ENCODE results near the gene MARVELD1. TPM values are rescaled to one million over a fixed set of nuclear protein-coding genes. Genes with fewer than 3 reads are reported as not detected.

The MARVELD1 gene
- total and polyA plus RNA-seq, 2 of the 8 experiments (the other 6 are each of a cell fraction or from before 2014, with no cell fraction given), result 28.1 to 37.3 TPM

DNA sequence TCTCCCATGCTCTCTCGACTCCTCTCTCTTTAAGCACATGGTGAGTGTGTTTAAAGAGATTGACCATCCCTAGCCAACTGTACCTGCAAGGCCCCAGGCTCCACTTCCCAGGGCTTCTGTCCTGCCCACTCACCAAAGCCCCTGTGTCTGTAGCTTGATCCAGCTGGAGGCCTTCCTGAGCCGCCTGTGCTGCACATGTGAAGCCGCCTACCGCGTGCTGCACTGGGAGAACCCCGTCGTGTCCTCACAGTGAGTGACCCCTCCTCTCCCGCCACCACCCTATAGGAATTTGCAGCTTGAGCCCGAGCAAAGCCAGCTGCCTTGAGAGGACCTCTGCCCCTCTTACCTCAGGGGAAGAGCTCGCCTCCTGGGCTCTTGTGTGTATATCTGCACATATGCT, 34.6 kb downstream of the MARVELD1 start:
- H3K9me3 ChIP-seq (ENCODE audit: insufficient read depth in 2 of 2, low read depth in 1 of 2, low read length in 1 of 2), result no peaks in the 10 kb centered on the region
- no peak overlapping the region for H4K5ac ChIP-seq (ENCODE audit: insufficient read length, low read depth, low read length)
- no peak overlapping the region for H2AFZ ChIP-seq (ENCODE audit: low read length)
- H2BK20ac ChIP-seq (ENCODE audit: low read length), result no peak overlapping the region
- no peak overlapping the region for H3K4me2 ChIP-seq (ENCODE audit: insufficient read depth in 1 of 2, low read depth in 2 of 2, low read length in 2 of 2)
- H3K14ac ChIP-seq (ENCODE audit: insufficient read length), result no peak overlapping the region
- no peak overlapping the region for H2BK15ac ChIP-seq (ENCODE audit: low read length)
- H2BK5ac ChIP-seq (ENCODE audit: low read depth, low read length), result no peak overlapping the region
- H3K4me3 ChIP-seq (ENCODE audit: extremely low read depth in 1 of 4, insufficient read depth in 2 of 4, low read depth in 3 of 4, low read length in 4 of 4), result no peak overlapping the region
- 92% methylated on average over 10 of the region's 10 CpGs; no CpG with 5 or more reads in 1 of the 2 experiments for WGBS, 2 experiments (ENCODE audit: extremely low coverage in 1 of 2, insufficient coverage in 1 of 2, insufficient read length in 1 of 2, insufficient replicate concordance in 2 of 2, low coverage in 1 of 2, low lambda C conversion rate in 2 of 2, missing lambda C conversion rate in 1 of 2)
- ChIA-PET CTCF (ENCODE audit: partially characterized antibody) (interaction anchor here (1.0 to 8.6 kb wide), 8 partner anchors 11 to 284 kb away, joined by 3 to 44 read pairs (median 5); partner anchors contain the start of gene ZFYVE27), POLR2A (ENCODE audit: partially characterized antibody) (interaction anchor here (0.6 to 1.6 kb wide), 6 partner anchors 9 to 78 kb away, joined by 3 to 6 read pairs (median 3); partner anchors contain the start of gene ZFYVE27)
- H4K91ac ChIP-seq (replicated peaks; ENCODE audit: insufficient read length, low read length), result no peak overlapping the region
- H3K79me1 ChIP-seq (ENCODE audit: low read depth, low read length), result 0 out of 2 replicates have a peak, but pooled peaks cover under 1% of the 10 kb centered on the region
- H3K18ac ChIP-seq (ENCODE audit: extremely low read depth, low read length), result no peak overlapping the region
- FAIRE-seq (no peak), DNase-seq (ENCODE audit: low read depth in 1 of 2, low spot score in 2 of 2) (no peak)
- no peak overlapping the region for H3K27ac ChIP-seq (ENCODE audit: low read depth, low read length)
- H3K56ac ChIP-seq (replicated peaks; ENCODE audit: insufficient read length, low read depth, low read length), result no peak overlapping the region
- no peak overlapping the region for H3K23ac ChIP-seq (ENCODE audit: insufficient read length)
- no peak overlapping the region for H2AK5ac ChIP-seq (ENCODE audit: low read depth, low read length)
- no peak overlapping the region for H2BK120ac ChIP-seq (replicated peaks; ENCODE audit: low read depth, low read length)
- peaks cover 15 to 72% (median 52%) of the 10 kb centered on the region in 4 experiments for H3K36me3 ChIP-seq (ENCODE audit: control insufficient read depth in 2 of 4, insufficient read depth in 4 of 4, low read length in 3 of 4)
- no peak overlapping the region for H3K9ac ChIP-seq (replicated peaks in 1 of 4; ENCODE audit: extremely low read depth in 1 of 4, low read depth in 3 of 4, low read length in 3 of 4)
- no peaks in the 10 kb centered on the region for H3K27me3 ChIP-seq (replicated peaks in 1 of 4; ENCODE audit: control insufficient read depth in 3 of 4, extremely low read depth in 1 of 4, insufficient read depth in 3 of 4, low read length in 3 of 4)
- no peak for TF ChIP-seq CREB1 (IDR thresholded peaks at IDR 0.05)
- TF ChIP-seq RFX5 (IDR thresholded peaks at IDR 0.05; ENCODE audit: borderline replicate concordance, low read depth, low read length), result no peak
- TF ChIP-seq EZH2 (IDR thresholded peaks at IDR 0.05; ENCODE audit: low read depth, low read length, severe bottlenecking), result no peak
- TF ChIP-seq KDM1A (IDR thresholded peaks at IDR 0.05; ENCODE audit: borderline replicate concordance, low read length), result no peak
- TF ChIP-seq CHD1 (IDR thresholded peaks at IDR 0.05; ENCODE audit: low read depth, low read length), result no peak
- TF ChIP-seq SIX5 (IDR thresholded peaks at IDR 0.05; ENCODE audit: low read depth, low read length), result no peak
- H3K4ac ChIP-seq (replicated peaks; ENCODE audit: insufficient read length, low read depth, low read length), result no peak overlapping the region
- 0 out of 4 replicates have a peak, but pooled peaks cover 0 to 4% of the 10 kb centered on the region in 2 experiments for H3K79me2 ChIP-seq (ENCODE audit: control insufficient read depth in 1 of 2, insufficient read depth in 2 of 2, low read length in 2 of 2)
- no peak overlapping the region for H4K8ac ChIP-seq (ENCODE audit: extremely low read depth, insufficient read depth, low read length)
- no peaks in the 10 kb centered on the region for H3K4me1 ChIP-seq (replicated peaks in 1 of 4; ENCODE audit: control insufficient read depth in 3 of 4, insufficient read depth in 4 of 4, low read length in 3 of 4)
- no peaks in the 10 kb centered on the region for H3K23me2 ChIP-seq (ENCODE audit: low read depth, low read length)
- peaks cover 2 to 17% of the 10 kb centered on the region in 2 experiments for H4K20me1 ChIP-seq (replicated peaks in 1 of 2; ENCODE audit: control insufficient read depth in 1 of 2, insufficient read depth in 2 of 2, low read length in 2 of 2)
- no peak overlapping the region for H2BK12ac ChIP-seq (ENCODE audit: low read depth, low read length)
